Neural progenitor cell (in vitro differentiated cells): ENCODE data around the gene TIAM2. TPM values are rescaled to one million over a fixed set of nuclear protein-coding genes. Genes with fewer than 3 reads are reported as not detected.

Experiments
- DNase-seq: peaks from one replicate; pipeline ENCODE4 v3.0.0-alpha.2; 2016; ENCODE audit warnings: low spot score
- H2AFZ ChIP-seq: fragments of 200-600 bp; sonication (generic); replicated peaks from 2 replicates; pipeline ENCODE4 v1.6.1; 2016; ENCODE audit warnings: antibody characterized with exemption
- H3F3A ChIP-seq: fragments of 200-600 bp; sonication (generic); 2 replicates; pipeline ENCODE4 v1.6.1; 2016; ENCODE audit warnings: antibody characterized with exemption, low read depth
- H3K27ac ChIP-seq: fragments of 200-600 bp; sonication (generic); 2 replicates; pipeline ENCODE4 v1.5.1; 2016; ENCODE audit warnings: mild to moderate bottlenecking
- H3K27me3 ChIP-seq: fragments of 200-600 bp; sonication (generic); 2 replicates; pipeline ENCODE4 v1.6.1; 2016; ENCODE audit warnings: mild to moderate bottlenecking, moderate library complexity
- H3K36me3 ChIP-seq: fragments of 200-600 bp; sonication (generic); 2 replicates; pipeline ENCODE4 v1.5.1; 2016
- H3K4me1 ChIP-seq: fragments of 200-600 bp; sonication (generic); 2 replicates; pipeline ENCODE4 v1.6.1; 2016; ENCODE audit warnings: mixed run types
- H3K4me2 ChIP-seq: fragments of 200-600 bp; sonication (generic); 2 replicates; pipeline ENCODE4 v1.6.1; 2016
- H3K4me3 ChIP-seq: fragments of 200-600 bp; sonication (generic); 2 replicates; pipeline ENCODE4 v1.5.1; 2016
- H3K79me2 ChIP-seq: fragments of 200-600 bp; sonication (generic); 2 replicates; pipeline ENCODE4 v1.6.1; 2016; ENCODE audit warnings: low read depth
- H3K9ac ChIP-seq: fragments of 200-600 bp; sonication (generic); 2 replicates; pipeline ENCODE4 v1.6.1; 2016
- H3K9me3 ChIP-seq: fragments of 200-600 bp; sonication (generic); 2 replicates; pipeline ENCODE4 v1.5.1; 2016; ENCODE audit warnings: low read depth
- H4K20me1 ChIP-seq: fragments of 200-600 bp; sonication (generic); 2 replicates; pipeline ENCODE4 v1.6.1; 2016; ENCODE audit warnings: low read depth
- H3K27ac Mint-ChIP-seq: 3 replicates; pipeline ENCODE4 v1.8.0; 2021; ENCODE audit warnings: mixed read lengths
- H3K27me3 Mint-ChIP-seq: 2 replicates; pipeline ENCODE4 v1.8.0; 2022; ENCODE audit warnings: low read depth, mild to moderate bottlenecking, inconsistent platforms, moderate library complexity, mixed read lengths; ENCODE audit not compliant: insufficient read depth
- H3K36me3 Mint-ChIP-seq: 3 replicates; pipeline ENCODE4 v1.8.0; 2021; ENCODE audit warnings: mixed read lengths
- H3K4me1 Mint-ChIP-seq: 3 replicates; pipeline ENCODE4 v1.8.0; 2021; ENCODE audit warnings: mixed read lengths
- H3K4me3 Mint-ChIP-seq: 3 replicates; pipeline ENCODE4 v1.8.0; 2021; ENCODE audit warnings: mild to moderate bottlenecking, moderate library complexity, mixed read lengths
- H3K9me3 Mint-ChIP-seq: 3 replicates; pipeline ENCODE4 v1.8.0; 2020; ENCODE audit warnings: mixed read lengths
- EZH2 ChIP-seq: fragments of 200-600 bp; sonication (generic); IDR thresholded peaks from 2 replicates; pipeline ENCODE4 v1.6.1; 2017; ENCODE audit warnings: antibody characterized with exemption, mild to moderate bottlenecking, moderate library complexity
- EZH2phosphoT487 ChIP-seq: fragments of 200-600 bp; sonication (generic); IDR thresholded peaks from 2 replicates; pipeline ENCODE4 v1.6.1; 2017; ENCODE audit warnings: antibody characterized with exemption
- total RNA-seq: library from RNA; depleted of rRNA; stranded (reverse); fragments of >200 nt; gene quantifications from 2 replicates; pipeline ENCODE4 v1.2.3, GENCODE V29; 2015; ENCODE audit warnings: low replicate concordance
- TF ChIP-seq, protein P1 (sequence below): fragments of 200-600 bp; sonication (generic); IDR thresholded peaks from 2 replicates; pipeline ENCODE4 v1.5.1; 2017; ENCODE audit warnings: antibody characterized with exemption, mild to moderate bottlenecking

The TIAM2 gene
- total RNA-seq, 1 donor from 2014 or later: 22.8 TPM

DNA sequence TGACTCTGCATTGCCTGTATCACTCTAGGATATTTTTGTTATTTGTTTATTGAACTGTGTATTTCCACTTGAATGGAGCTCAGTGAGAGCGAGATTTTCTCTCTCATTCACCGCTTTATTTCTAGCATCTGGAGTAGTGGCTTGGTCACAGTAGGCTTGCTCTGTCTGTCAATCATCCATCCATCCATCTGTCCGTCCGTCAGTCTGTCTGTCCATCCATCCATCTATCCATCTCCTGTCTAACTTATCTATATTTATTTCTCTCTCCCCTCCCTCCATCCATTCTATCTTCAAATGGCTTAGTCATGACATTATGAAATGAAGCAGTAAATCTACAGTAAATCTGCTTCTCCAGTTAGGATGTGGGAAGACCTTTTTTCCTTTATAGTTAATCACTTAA is 94.6 kb downstream of the TIAM2 start:
- H3K27me3 Mint-ChIP-seq: peaks cover 9% of the 10 kb centered on the region
- H2AFZ ChIP-seq: no peak overlapping the region
- no peak overlapping the region for H3K4me3 ChIP-seq
- peaks cover 9% of the 10 kb centered on the region for H3K36me3 Mint-ChIP-seq
- H3K27ac ChIP-seq: no peak overlapping the region
- H3K4me3 Mint-ChIP-seq: no peak overlapping the region
- H3K9me3 ChIP-seq: no peaks in the 10 kb centered on the region
- no peak for DNase-seq
- H3F3A ChIP-seq: no peaks in the 10 kb centered on the region
- H3K9me3 Mint-ChIP-seq: no peaks in the 10 kb centered on the region
- no peak for TF ChIP-seq EZH2
- TF ChIP-seq EZH2phosphoT487: no peak
- TF ChIP-seq, protein P1, sequence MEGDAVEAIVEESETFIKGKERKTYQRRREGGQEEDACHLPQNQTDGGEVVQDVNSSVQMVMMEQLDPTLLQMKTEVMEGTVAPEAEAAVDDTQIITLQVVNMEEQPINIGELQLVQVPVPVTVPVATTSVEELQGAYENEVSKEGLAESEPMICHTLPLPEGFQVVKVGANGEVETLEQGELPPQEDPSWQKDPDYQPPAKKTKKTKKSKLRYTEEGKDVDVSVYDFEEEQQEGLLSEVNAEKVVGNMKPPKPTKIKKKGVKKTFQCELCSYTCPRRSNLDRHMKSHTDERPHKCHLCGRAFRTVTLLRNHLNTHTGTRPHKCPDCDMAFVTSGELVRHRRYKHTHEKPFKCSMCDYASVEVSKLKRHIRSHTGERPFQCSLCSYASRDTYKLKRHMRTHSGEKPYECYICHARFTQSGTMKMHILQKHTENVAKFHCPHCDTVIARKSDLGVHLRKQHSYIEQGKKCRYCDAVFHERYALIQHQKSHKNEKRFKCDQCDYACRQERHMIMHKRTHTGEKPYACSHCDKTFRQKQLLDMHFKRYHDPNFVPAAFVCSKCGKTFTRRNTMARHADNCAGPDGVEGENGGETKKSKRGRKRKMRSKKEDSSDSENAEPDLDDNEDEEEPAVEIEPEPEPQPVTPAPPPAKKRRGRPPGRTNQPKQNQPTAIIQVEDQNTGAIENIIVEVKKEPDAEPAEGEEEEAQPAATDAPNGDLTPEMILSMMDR: no peak
- H4K20me1 ChIP-seq: no peaks in the 10 kb centered on the region
- H3K79me2 ChIP-seq: no peaks in the 10 kb centered on the region
- no peaks in the 10 kb centered on the region for H3K36me3 ChIP-seq
- no peak overlapping the region for H3K9ac ChIP-seq
- no peaks in the 10 kb centered on the region for H3K27me3 ChIP-seq
- H3K27ac Mint-ChIP-seq: no peak overlapping the region
- H3K4me1 Mint-ChIP-seq: peaks cover 13% of the 10 kb centered on the region
- H3K4me1 ChIP-seq: peaks cover 7% of the 10 kb centered on the region
- no peak overlapping the region for H3K4me2 ChIP-seq

DNA sequence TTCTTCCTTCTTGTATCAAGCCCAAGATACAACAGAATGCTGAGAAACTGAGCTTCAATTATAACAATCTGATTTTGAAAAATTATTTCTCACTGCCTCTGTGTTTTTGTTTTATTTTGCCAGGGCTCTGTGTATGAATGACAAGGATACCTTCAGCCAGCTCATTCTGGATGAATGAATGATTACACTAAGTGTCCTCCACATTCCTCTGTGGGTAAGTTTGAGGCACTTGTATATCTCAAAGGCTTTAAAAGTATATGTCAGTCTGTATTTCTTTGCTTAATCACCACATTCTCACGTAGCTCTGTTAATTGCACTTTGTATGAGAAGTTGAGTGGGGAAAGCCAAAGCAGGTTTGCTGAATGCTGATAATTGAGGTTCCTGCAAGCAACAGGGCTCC is 95.1 kb downstream of the TIAM2 start:
- Mint-ChIP-seq H3K4me1 (peaks cover 13% of the 10 kb centered on the region), H3K9me3 (peaks cover under 1% of the 10 kb centered on the region), H3K27ac (no peak overlapping the region), H3K4me3 (no peak overlapping the region), H3K27me3 (peaks cover 9% of the 10 kb centered on the region), H3K36me3 (peaks cover 9% of the 10 kb centered on the region)
- Histone ChIP-seq H3K79me2 (no peaks in the 10 kb centered on the region), H3K4me3 (no peak overlapping the region), H4K20me1 (no peaks in the 10 kb centered on the region), H3K27me3 (no peaks in the 10 kb centered on the region), H3F3A (no peaks in the 10 kb centered on the region), H3K4me1 (peaks cover 3% of the 10 kb centered on the region), H3K9me3 (no peaks in the 10 kb centered on the region), H3K36me3 (no peaks in the 10 kb centered on the region), H2AFZ (no peak overlapping the region), H3K4me2 (no peak overlapping the region), H3K9ac (no peak overlapping the region), H3K27ac (no peak overlapping the region)
- no peak for DNase-seq
- TF ChIP-seq, protein P1: no peak
- no peak for TF ChIP-seq EZH2
- TF ChIP-seq EZH2phosphoT487: no peak

DNA sequence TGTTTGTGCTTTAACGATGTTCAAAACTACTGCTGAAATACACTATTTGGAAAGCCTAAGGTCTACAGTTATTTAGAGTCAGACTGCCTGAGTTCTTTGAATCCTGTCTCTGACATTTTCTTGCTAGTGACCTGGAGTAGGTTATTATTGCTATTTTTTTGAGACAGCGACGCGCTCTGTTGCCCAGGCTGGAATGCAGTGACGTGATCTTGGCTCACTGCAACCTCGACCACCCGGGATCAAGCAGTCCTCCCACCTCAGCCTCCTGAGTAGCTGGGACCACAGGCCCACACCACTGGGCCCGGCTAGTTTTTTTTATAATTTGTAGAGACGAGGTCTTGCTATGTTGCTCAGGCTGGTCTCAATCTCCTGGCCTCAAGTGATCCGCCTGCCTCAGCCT is 96.6 kb downstream of the TIAM2 start:
- peaks cover 4% of the 10 kb centered on the region for H3K9me3 Mint-ChIP-seq
- H3K27ac Mint-ChIP-seq: no peak overlapping the region
- H3K36me3 ChIP-seq: no peaks in the 10 kb centered on the region
- H2AFZ ChIP-seq: no peak overlapping the region
- H3F3A ChIP-seq: no peaks in the 10 kb centered on the region
- H3K27ac ChIP-seq: no peak overlapping the region
- no peaks in the 10 kb centered on the region for H4K20me1 ChIP-seq
- no peak overlapping the region for H3K4me2 ChIP-seq
- H3K27me3 Mint-ChIP-seq: peaks cover 7% of the 10 kb centered on the region
- no peaks in the 10 kb centered on the region for H3K9me3 ChIP-seq
- no peak for TF ChIP-seq EZH2
- no peak for TF ChIP-seq EZH2phosphoT487
- TF ChIP-seq, protein P1: no peak
- DNase-seq: no peak
- H3K4me1 ChIP-seq: no peaks in the 10 kb centered on the region
- H3K9ac ChIP-seq: no peak overlapping the region
- H3K4me1 Mint-ChIP-seq: peaks cover 15% of the 10 kb centered on the region
- peaks cover 13% of the 10 kb centered on the region for H3K36me3 Mint-ChIP-seq
- no peak overlapping the region for H3K4me3 ChIP-seq
- H3K4me3 Mint-ChIP-seq: no peak overlapping the region
- H3K27me3 ChIP-seq: no peaks in the 10 kb centered on the region
- no peaks in the 10 kb centered on the region for H3K79me2 ChIP-seq

DNA sequence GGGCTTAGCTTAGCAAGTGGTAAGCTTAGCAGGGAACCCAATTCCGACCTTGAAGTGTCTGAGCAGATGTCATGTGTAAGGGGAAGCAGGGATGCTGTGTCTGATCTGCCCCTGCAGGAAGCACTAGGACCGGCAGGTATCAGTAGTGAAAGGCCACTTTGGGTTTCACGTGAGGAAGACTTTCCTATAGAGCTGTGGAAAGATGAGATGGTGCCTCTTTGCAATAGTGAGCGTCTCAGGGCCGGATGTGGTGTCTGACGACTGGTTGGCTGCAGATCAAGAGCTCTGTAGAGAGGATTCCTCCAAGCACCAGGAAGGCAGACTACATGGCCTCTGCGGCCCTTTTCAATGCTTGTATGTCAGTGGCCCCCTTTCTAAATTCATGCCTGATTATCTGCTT is 98.3 kb downstream of the TIAM2 start:
- no peak overlapping the region for H3K27ac ChIP-seq
- Mint-ChIP-seq H3K36me3 (peaks cover 17% of the 10 kb centered on the region), H3K9me3 (peaks cover 9% of the 10 kb centered on the region), H3K27ac (peak overlapping the region; percentile 0), H3K27me3 (peaks cover 9% of the 10 kb centered on the region), H3K4me3 (no peak overlapping the region), H3K4me1 (peaks cover 15% of the 10 kb centered on the region)
- H3K9ac ChIP-seq: no peak overlapping the region
- no peaks in the 10 kb centered on the region for H4K20me1 ChIP-seq
- TF ChIP-seq EZH2phosphoT487 (no peak), EZH2 (no peak)
- TF ChIP-seq, protein P1: no peak
- H3K9me3 ChIP-seq: no peaks in the 10 kb centered on the region
- no peaks in the 10 kb centered on the region for H3K79me2 ChIP-seq
- no peak overlapping the region for H2AFZ ChIP-seq
- H3F3A ChIP-seq: no peaks in the 10 kb centered on the region
- no peak for DNase-seq
- no peak overlapping the region for H3K4me3 ChIP-seq
- H3K4me1 ChIP-seq: no peaks in the 10 kb centered on the region
- H3K27me3 ChIP-seq: no peaks in the 10 kb centered on the region
- H3K4me2 ChIP-seq: no peak overlapping the region
- H3K36me3 ChIP-seq: no peaks in the 10 kb centered on the region
